Measurements from ENCODE around the gene CFAP99. TPM values are rescaled to one million over a fixed set of nuclear protein-coding genes. Genes with fewer than 3 reads are reported as not detected.

CFAP99 gene
- total and polyA plus RNA-seq, 2 donors (not counting 1 experiment from before 2014, with no cell fraction given): under 0.01 TPM; not detected in 1

GRCh38 chr4:2501034-2501594, 82.4 kb downstream of the CFAP99 start:
- no peak overlapping the region for H3K27ac ChIP-seq (ENCODE audit: insufficient read depth, low read length)
- H3K9me3 ChIP-seq (ENCODE audit: control insufficient read depth, insufficient read depth, low read depth, low read length): no peaks in the 10 kb centered on the region
- H3K4me2 ChIP-seq (ENCODE audit: extremely low read depth, insufficient read depth, low read length): no peak overlapping the region
- peaks cover 5% of the 10 kb centered on the region for H3K79me2 ChIP-seq (ENCODE audit: control insufficient read depth, insufficient read depth, low read length)
- H2AFZ ChIP-seq (ENCODE audit: low read length): no peak overlapping the region
- H4K20me1 ChIP-seq (ENCODE audit: control insufficient read depth, extremely low read depth, insufficient read depth, low read length): no peaks in the 10 kb centered on the region
- no peaks in the 10 kb centered on the region for H3K4me1 ChIP-seq (ENCODE audit: control insufficient read depth, extremely low read depth, insufficient read depth, low read length)
- no peak for TF ChIP-seq CTCF (conservative IDR thresholded peaks at IDR 0.05 in 1 of 2, IDR thresholded peaks at IDR 0.05 in 1 of 2; ENCODE audit: low read depth in 1 of 2, low read length in 2 of 2)
- TF ChIP-seq EZH2 (IDR thresholded peaks at IDR 0.05; ENCODE audit: low read length, missing control alignments): no peak
- no peak for DNase-seq (ENCODE audit: low read depth in 2 of 2)
- no peak overlapping the region for H3K4me3 ChIP-seq (replicated peaks in 1 of 4; ENCODE audit: control extremely low read depth in 1 of 4, insufficient read depth in 1 of 4, low read depth in 3 of 4, low read length in 4 of 4)
- peaks cover 13% of the 10 kb centered on the region for H3K36me3 ChIP-seq (ENCODE audit: control insufficient read depth, insufficient read depth, low read length)
- H3K27me3 ChIP-seq (ENCODE audit: control insufficient read depth, insufficient read depth, low read length): no peaks in the 10 kb centered on the region
- H3K9ac ChIP-seq (ENCODE audit: insufficient read depth, low read length): no peak overlapping the region

GRCh38 chr4:2503809-2504208, 85.1 kb downstream of the CFAP99 start:
- DNase-seq (ENCODE audit: low read depth in 2 of 2): no peak
- H2AFZ ChIP-seq (ENCODE audit: low read length): no peak overlapping the region
- H3K27ac ChIP-seq (ENCODE audit: insufficient read depth, low read length): no peak overlapping the region
- TF ChIP-seq CTCF (conservative IDR thresholded peaks at IDR 0.05 in 1 of 2, IDR thresholded peaks at IDR 0.05 in 1 of 2; ENCODE audit: low read depth in 1 of 2, low read length in 2 of 2): no peak
- TF ChIP-seq EZH2 (IDR thresholded peaks at IDR 0.05; ENCODE audit: low read length, missing control alignments): no peak
- no peaks in the 10 kb centered on the region for H3K27me3 ChIP-seq (ENCODE audit: control insufficient read depth, insufficient read depth, low read length)
- H3K4me2 ChIP-seq (ENCODE audit: extremely low read depth, insufficient read depth, low read length): no peak overlapping the region
- peaks cover 11% of the 10 kb centered on the region for H3K36me3 ChIP-seq (ENCODE audit: control insufficient read depth, insufficient read depth, low read length)
- no peak overlapping the region for H3K9ac ChIP-seq (ENCODE audit: insufficient read depth, low read length)
- H3K79me2 ChIP-seq (ENCODE audit: control insufficient read depth, insufficient read depth, low read length): peaks cover 10% of the 10 kb centered on the region
- H3K9me3 ChIP-seq (ENCODE audit: control insufficient read depth, insufficient read depth, low read depth, low read length): no peaks in the 10 kb centered on the region
- no peak overlapping the region for H3K4me3 ChIP-seq (replicated peaks in 1 of 4; ENCODE audit: control extremely low read depth in 1 of 4, insufficient read depth in 1 of 4, low read depth in 3 of 4, low read length in 4 of 4)
- H3K4me1 ChIP-seq (ENCODE audit: control insufficient read depth, extremely low read depth, insufficient read depth, low read length): no peaks in the 10 kb centered on the region
- H4K20me1 ChIP-seq (ENCODE audit: control insufficient read depth, extremely low read depth, insufficient read depth, low read length): no peaks in the 10 kb centered on the region

GRCh38 chr4:2507259-2507658, 88.5 kb downstream of the CFAP99 start:
- no peak overlapping the region for H3K4me2 ChIP-seq (ENCODE audit: extremely low read depth, insufficient read depth, low read length)
- H3K36me3 ChIP-seq (ENCODE audit: control insufficient read depth, insufficient read depth, low read length): peaks cover 14% of the 10 kb centered on the region
- no peak overlapping the region for H3K27ac ChIP-seq (ENCODE audit: insufficient read depth, low read length)
- no peak overlapping the region for H2AFZ ChIP-seq (ENCODE audit: low read length)
- H3K9me3 ChIP-seq (ENCODE audit: control insufficient read depth, insufficient read depth, low read depth, low read length): no peaks in the 10 kb centered on the region
- H3K27me3 ChIP-seq (ENCODE audit: control insufficient read depth, insufficient read depth, low read length): no peaks in the 10 kb centered on the region
- DNase-seq (ENCODE audit: low read depth in 2 of 2): no peak
- peaks cover 14% of the 10 kb centered on the region for H3K79me2 ChIP-seq (ENCODE audit: control insufficient read depth, insufficient read depth, low read length)
- H3K4me3 ChIP-seq (replicated peaks in 1 of 4; ENCODE audit: control extremely low read depth in 1 of 4, insufficient read depth in 1 of 4, low read depth in 3 of 4, low read length in 4 of 4): no peak overlapping the region
- no peak for TF ChIP-seq EZH2 (IDR thresholded peaks at IDR 0.05; ENCODE audit: low read length, missing control alignments)
- no peak for TF ChIP-seq CTCF (conservative IDR thresholded peaks at IDR 0.05 in 1 of 2, IDR thresholded peaks at IDR 0.05 in 1 of 2; ENCODE audit: low read depth in 1 of 2, low read length in 2 of 2)
- no peaks in the 10 kb centered on the region for H4K20me1 ChIP-seq (ENCODE audit: control insufficient read depth, extremely low read depth, insufficient read depth, low read length)
- no peaks in the 10 kb centered on the region for H3K4me1 ChIP-seq (ENCODE audit: control insufficient read depth, extremely low read depth, insufficient read depth, low read length)
- no peak overlapping the region for H3K9ac ChIP-seq (ENCODE audit: insufficient read depth, low read length)

Data from fibroblast of lung (primary cell).